SK-N-SH treated with all-trans-retinoic acid at 6 μM for 48 hours (cell line): ENCODE results near the gene CD3E.

ENCODE experiments used
- ATAC-seq: fragments of 200-7000 bp; cut with Tn5 transposase; 3 replicates; pipeline ENCODE4 v1.9.1; 2020; ENCODE audit warnings: mild to moderate bottlenecking, moderate library complexity
- ARNTL ChIP-seq: fragments of 450-650 bp; formaldehyde crosslinking; IDR thresholded peaks from 2 replicates; pipeline ENCODE4 v1.5.0; 2020; ENCODE audit warnings: low read depth, mild to moderate bottlenecking, moderate library complexity, borderline replicate concordance
- BACH2 ChIP-seq: fragments of 250-450 bp; sonication (Bioruptor Pico); IDR thresholded peaks from 2 replicates; pipeline ENCODE4 v1.9.0; 2021; ENCODE audit warnings: mild to moderate bottlenecking, borderline replicate concordance
- CSDC2 ChIP-seq: fragments of 250-450 bp; sonication (Bioruptor Pico); IDR thresholded peaks from 2 replicates; pipeline ENCODE4 v1.5.0; 2020; ENCODE audit warnings: mild to moderate bottlenecking, moderate library complexity
- GLIS3 ChIP-seq: fragments of 250-450 bp; sonication (Bioruptor Pico); IDR thresholded peaks from 2 replicates; pipeline ENCODE4 v1.5.0; 2020; ENCODE audit warnings: mild to moderate bottlenecking, moderate library complexity
- ISL1 ChIP-seq: fragments of 250-450 bp; sonication (Bioruptor Pico); IDR thresholded peaks from 2 replicates; pipeline ENCODE4 v2.1.2; 2022; ENCODE audit warnings: mild to moderate bottlenecking, moderate library complexity
- SNAI2 ChIP-seq: fragments of 250-450 bp; sonication (Bioruptor Pico); IDR thresholded peaks from 2 replicates; pipeline ENCODE4 v1.5.0; 2020; ENCODE audit warnings: mild to moderate bottlenecking, moderate library complexity
- TCF4 ChIP-seq: fragments of 250-450 bp; sonication (Bioruptor Pico); IDR thresholded peaks from 2 replicates; pipeline ENCODE4 v1.8.0; 2021; ENCODE audit warnings: mild to moderate bottlenecking, moderate library complexity, borderline replicate concordance
- TOX ChIP-seq: fragments of 250-450 bp; sonication (Bioruptor Pico); IDR thresholded peaks from 2 replicates; pipeline ENCODE4 v1.8.0; 2021; ENCODE audit warnings: mild to moderate bottlenecking, moderate library complexity, borderline replicate concordance
- ZC3H10 ChIP-seq: fragments of 250-450 bp; sonication (Bioruptor Pico); IDR thresholded peaks from 2 replicates; pipeline ENCODE4 v1.5.1; 2021; ENCODE audit warnings: mild to moderate bottlenecking, moderate library complexity
- ZFP30 ChIP-seq: fragments of 450-650 bp; formaldehyde crosslinking; IDR thresholded peaks from 2 replicates; pipeline ENCODE4 v1.5.0; 2022; ENCODE audit warnings: mild to moderate bottlenecking, moderate library complexity
- ZNF8 ChIP-seq: fragments of 450-650 bp; formaldehyde crosslinking; IDR thresholded peaks from 2 replicates; pipeline ENCODE4 v1.5.0; 2020; ENCODE audit warnings: mild to moderate bottlenecking, moderate library complexity
- TF ChIP-seq, protein P1 (sequence below): fragments of 250-450 bp; sonication (Bioruptor Pico); IDR thresholded peaks from 2 replicates; pipeline ENCODE4 v1.8.0; 2020; ENCODE audit warnings: mild to moderate bottlenecking, moderate library complexity, borderline replicate concordance
- TF ChIP-seq, protein P2 (sequence below): fragments of 250-450 bp; sonication (Bioruptor Pico); IDR thresholded peaks from 2 replicates; pipeline ENCODE4 v1.5.1; 2021; ENCODE audit warnings: mild to moderate bottlenecking, moderate library complexity
- TF ChIP-seq, protein P3 (sequence below): fragments of 250-450 bp; sonication (Bioruptor Pico); IDR thresholded peaks from 2 replicates; pipeline ENCODE4 v1.5.1; 2020; ENCODE audit warnings: low read depth, mild to moderate bottlenecking, moderate library complexity
- TF ChIP-seq, protein P4 (sequence below): fragments of 250-450 bp; sonication (Bioruptor Pico); IDR thresholded peaks from 2 replicates; pipeline ENCODE4 v1.8.0; 2021; ENCODE audit warnings: low read depth, mild to moderate bottlenecking, moderate library complexity, borderline replicate concordance

The CD3E gene

DNA sequence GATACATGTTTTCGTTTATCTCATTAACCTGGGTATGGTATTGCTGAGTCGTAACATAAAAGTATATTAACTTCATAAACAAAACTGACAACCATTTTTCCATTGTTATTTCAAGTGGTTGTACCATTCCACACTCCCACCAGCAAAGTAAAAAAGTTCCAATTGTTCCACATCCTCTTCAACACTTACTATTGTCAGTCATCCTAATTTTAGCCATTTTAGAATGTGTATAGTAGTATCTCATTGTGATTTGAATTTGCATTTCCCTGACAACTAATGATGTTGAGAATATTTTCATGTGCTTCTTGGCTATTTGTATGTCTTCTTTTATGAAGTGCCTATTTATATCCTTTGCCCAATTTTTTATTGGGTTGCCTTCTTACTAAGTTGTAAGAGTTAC lies 10.5 kb upstream of the CD3E start:
- no peak for ATAC-seq
- TF ChIP-seq, protein P1, sequence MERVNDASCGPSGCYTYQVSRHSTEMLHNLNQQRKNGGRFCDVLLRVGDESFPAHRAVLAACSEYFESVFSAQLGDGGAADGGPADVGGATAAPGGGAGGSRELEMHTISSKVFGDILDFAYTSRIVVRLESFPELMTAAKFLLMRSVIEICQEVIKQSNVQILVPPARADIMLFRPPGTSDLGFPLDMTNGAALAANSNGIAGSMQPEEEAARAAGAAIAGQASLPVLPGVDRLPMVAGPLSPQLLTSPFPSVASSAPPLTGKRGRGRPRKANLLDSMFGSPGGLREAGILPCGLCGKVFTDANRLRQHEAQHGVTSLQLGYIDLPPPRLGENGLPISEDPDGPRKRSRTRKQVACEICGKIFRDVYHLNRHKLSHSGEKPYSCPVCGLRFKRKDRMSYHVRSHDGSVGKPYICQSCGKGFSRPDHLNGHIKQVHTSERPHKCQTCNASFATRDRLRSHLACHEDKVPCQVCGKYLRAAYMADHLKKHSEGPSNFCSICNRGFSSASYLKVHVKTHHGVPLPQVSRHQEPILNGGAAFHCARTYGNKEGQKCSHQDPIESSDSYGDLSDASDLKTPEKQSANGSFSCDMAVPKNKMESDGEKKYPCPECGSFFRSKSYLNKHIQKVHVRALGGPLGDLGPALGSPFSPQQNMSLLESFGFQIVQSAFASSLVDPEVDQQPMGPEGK (CRISPR knock-in tag) = no peak
- TF ChIP-seq SNAI2 (CRISPR knock-in tag) = no peak
- TF ChIP-seq ARNTL (CRISPR knock-in tag) = no peak

DNA sequence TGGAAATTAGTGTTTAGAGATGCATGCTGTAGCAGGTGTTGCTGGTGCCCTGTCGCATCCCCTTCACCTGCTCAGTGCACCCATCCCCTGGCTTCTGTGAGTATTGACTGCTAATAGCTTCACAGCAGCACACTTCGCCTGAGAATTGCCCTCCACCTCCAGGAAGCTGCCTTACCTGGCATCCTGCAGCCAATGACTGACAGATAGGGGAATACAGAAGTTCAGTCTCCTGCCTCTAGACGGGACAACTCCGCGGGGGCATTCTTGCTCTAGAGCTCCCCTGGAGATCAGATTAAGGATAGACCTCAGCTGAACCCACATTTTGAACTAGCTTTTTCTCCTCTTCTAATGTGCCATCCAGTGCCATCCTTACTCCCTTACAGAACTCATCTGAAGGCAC lies 9.3 kb upstream of the CD3E start:
- ATAC-seq = no peak
- no peak for TF ChIP-seq CSDC2 (CRISPR knock-in tag)
- TF ChIP-seq BACH2 (CRISPR knock-in tag) = no peak
- TF ChIP-seq ISL1 (CRISPR knock-in tag) = no peak
- TF ChIP-seq ZNF8 (CRISPR knock-in tag) = no peak
- no peak for TF ChIP-seq ZC3H10 (CRISPR knock-in tag)
- TF ChIP-seq ZFP30 (CRISPR knock-in tag) = no peak
- TF ChIP-seq, protein P2, sequence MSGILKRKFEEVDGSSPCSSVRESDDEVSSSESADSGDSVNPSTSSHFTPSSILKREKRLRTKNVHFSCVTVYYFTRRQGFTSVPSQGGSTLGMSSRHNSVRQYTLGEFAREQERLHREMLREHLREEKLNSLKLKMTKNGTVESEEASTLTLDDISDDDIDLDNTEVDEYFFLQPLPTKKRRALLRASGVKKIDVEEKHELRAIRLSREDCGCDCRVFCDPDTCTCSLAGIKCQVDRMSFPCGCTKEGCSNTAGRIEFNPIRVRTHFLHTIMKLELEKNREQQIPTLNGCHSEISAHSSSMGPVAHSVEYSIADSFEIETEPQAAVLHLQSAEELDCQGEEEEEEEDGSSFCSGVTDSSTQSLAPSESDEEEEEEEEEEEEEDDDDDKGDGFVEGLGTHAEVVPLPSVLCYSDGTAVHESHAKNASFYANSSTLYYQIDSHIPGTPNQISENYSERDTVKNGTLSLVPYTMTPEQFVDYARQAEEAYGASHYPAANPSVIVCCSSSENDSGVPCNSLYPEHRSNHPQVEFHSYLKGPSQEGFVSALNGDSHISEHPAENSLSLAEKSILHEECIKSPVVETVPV (CRISPR knock-in tag) = no peak
- TF ChIP-seq, protein P3, sequence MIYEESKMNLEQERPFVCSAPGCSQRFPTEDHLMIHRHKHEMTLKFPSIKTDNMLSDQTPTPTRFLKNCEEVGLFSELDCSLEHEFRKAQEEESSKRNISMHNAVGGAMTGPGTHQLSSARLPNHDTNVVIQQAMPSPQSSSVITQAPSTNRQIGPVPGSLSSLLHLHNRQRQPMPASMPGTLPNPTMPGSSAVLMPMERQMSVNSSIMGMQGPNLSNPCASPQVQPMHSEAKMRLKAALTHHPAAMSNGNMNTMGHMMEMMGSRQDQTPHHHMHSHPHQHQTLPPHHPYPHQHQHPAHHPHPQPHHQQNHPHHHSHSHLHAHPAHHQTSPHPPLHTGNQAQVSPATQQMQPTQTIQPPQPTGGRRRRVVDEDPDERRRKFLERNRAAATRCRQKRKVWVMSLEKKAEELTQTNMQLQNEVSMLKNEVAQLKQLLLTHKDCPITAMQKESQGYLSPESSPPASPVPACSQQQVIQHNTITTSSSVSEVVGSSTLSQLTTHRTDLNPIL = no peak
- TF ChIP-seq TCF4 (CRISPR knock-in tag) = no peak
- no peak for TF ChIP-seq ARNTL (CRISPR knock-in tag)
- TF ChIP-seq TOX (CRISPR knock-in tag) = no peak
- no peak for TF ChIP-seq SNAI2 (CRISPR knock-in tag)
- TF ChIP-seq, protein P1 (CRISPR knock-in tag) = no peak
- TF ChIP-seq, protein P4, sequence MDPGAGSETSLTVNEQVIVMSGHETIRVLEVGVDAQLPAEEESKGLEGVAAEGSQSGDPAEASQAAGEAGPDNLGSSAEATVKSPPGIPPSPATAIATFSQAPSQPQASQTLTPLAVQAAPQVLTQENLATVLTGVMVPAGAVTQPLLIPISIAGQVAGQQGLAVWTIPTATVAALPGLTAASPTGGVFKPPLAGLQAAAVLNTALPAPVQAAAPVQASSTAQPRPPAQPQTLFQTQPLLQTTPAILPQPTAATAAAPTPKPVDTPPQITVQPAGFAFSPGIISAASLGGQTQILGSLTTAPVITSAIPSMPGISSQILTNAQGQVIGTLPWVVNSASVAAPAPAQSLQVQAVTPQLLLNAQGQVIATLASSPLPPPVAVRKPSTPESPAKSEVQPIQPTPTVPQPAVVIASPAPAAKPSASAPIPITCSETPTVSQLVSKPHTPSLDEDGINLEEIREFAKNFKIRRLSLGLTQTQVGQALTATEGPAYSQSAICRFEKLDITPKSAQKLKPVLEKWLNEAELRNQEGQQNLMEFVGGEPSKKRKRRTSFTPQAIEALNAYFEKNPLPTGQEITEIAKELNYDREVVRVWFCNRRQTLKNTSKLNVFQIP (CRISPR knock-in tag) = no peak
- TF ChIP-seq, all 23 proteins: peak for 0

DNA sequence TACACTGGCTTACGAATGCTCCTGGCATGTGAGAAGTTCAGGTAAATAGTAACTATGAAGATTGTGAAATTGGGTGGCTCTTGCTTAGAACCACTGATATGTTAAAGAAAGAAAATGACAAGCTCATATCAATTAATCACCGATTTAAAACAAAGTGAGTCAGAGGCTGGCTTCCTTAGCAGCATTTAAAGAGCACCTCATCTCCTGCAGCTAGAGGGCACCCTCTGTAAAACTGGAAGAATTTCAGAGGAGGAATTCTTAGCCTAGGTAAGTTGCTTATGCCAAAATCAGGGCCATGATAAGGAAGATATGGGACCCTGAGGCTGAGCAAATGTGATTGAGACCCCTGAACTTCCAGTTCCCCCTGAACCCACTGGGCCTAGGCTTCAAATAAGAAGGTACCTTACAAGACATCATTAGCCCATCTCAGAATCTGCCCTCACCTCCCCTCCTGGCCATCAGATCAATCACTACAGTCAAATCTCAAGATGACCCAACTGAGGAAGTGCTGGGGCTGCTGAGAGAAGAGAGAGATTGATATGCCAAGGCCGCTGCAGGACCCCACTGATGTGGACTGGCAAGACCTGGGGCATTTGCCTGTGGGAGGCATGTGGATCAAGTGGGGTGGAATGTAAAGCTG lies 8.6 kb upstream of the CD3E start:
- TF ChIP-seq, protein P3 = no peak
- TF ChIP-seq TCF4 (CRISPR knock-in tag) = no peak
- no peak for TF ChIP-seq CSDC2 (CRISPR knock-in tag)
- TF ChIP-seq GLIS3 = no peak
- TF ChIP-seq ZC3H10 (CRISPR knock-in tag) = no peak
- TF ChIP-seq ZFP30 (CRISPR knock-in tag) = no peak
- no peak for TF ChIP-seq SNAI2 (CRISPR knock-in tag)
- no peak for TF ChIP-seq BACH2 (CRISPR knock-in tag)
- no peak for TF ChIP-seq ARNTL (CRISPR knock-in tag)
- TF ChIP-seq, protein P2 (CRISPR knock-in tag) = no peak
- no peak for ATAC-seq
